Measurements from ENCODE around the gene PRXL2C. TPM values are rescaled to one million over a fixed set of nuclear protein-coding genes. Genes with fewer than 3 reads are reported as not detected.

PRXL2C gene
- total and polyA plus RNA-seq, 9 of the 15 experiments (the other 6 are each of a cell fraction or from before 2014, with no cell fraction given): 3.6 to 15.3 (median 10.6) TPM

DNA sequence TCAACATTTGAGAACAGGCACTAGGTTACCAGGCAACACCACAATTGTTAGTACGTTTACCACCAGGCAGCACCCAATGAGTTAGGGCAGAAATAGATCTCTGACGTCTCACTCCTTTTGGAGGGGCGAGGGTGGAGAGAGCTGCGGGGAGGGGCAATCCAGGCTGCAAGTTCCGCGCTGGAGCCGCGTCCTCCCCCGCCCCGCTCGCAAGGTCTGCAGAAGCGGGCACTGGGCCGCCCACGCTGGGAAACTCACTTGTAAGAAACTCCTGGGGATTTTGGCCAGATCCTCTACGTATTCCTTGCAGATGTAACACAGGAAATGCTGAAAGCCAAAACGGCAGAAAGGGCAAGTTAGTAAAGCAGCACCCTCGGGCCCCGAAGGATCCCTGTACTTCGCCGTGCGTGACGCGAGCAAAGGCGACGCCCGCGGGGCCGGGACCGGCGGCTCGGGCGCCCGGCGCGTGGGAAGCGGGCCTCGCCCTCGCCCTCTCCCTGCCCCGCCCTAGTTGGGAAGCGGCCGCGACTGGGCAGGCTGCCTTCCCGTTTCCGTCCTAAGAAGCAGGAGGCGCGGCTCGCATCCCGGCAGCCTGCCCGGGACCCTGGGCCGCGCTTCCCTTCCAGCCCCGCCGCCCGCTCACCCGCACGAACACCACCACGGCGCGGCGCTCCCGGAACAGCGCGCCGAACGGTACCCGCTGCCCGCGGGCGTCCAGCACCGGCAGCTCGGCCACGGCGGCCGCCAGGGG, 493 bp downstream of the PRXL2C start (continued):
- TF ChIP-seq, protein P1, sequence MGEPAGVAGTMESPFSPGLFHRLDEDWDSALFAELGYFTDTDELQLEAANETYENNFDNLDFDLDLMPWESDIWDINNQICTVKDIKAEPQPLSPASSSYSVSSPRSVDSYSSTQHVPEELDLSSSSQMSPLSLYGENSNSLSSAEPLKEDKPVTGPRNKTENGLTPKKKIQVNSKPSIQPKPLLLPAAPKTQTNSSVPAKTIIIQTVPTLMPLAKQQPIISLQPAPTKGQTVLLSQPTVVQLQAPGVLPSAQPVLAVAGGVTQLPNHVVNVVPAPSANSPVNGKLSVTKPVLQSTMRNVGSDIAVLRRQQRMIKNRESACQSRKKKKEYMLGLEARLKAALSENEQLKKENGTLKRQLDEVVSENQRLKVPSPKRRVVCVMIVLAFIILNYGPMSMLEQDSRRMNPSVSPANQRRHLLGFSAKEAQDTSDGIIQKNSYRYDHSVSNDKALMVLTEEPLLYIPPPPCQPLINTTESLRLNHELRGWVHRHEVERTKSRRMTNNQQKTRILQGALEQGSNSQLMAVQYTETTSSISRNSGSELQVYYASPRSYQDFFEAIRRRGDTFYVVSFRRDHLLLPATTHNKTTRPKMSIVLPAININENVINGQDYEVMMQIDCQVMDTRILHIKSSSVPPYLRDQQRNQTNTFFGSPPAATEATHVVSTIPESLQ (CRISPR knock-in tag; IDR thresholded peaks at IDR 0.05): 0 out of 2 replicates have a peak, but pooled peaks have one; percentile 50
- no peak for TF ChIP-seq ZNF79 (CRISPR knock-in tag; IDR thresholded peaks at IDR 0.05; ENCODE audit: low read depth)
- TF ChIP-seq CBX1 (IDR thresholded peaks at IDR 0.05; ENCODE audit: low read depth): peak; percentile 28; the same call in 1 of the 2 replicates
- no peak for TF ChIP-seq BHLHE40 (IDR thresholded peaks at IDR 0.05; ENCODE audit: low read length)
- peak; percentile 70 for TF ChIP-seq L3MBTL2 (IDR thresholded peaks at IDR 0.05)
- peak; percentile 86 for TF ChIP-seq CTBP1 (IDR thresholded peaks at IDR 0.05; ENCODE audit: borderline replicate concordance)
- TF ChIP-seq, protein P2, sequence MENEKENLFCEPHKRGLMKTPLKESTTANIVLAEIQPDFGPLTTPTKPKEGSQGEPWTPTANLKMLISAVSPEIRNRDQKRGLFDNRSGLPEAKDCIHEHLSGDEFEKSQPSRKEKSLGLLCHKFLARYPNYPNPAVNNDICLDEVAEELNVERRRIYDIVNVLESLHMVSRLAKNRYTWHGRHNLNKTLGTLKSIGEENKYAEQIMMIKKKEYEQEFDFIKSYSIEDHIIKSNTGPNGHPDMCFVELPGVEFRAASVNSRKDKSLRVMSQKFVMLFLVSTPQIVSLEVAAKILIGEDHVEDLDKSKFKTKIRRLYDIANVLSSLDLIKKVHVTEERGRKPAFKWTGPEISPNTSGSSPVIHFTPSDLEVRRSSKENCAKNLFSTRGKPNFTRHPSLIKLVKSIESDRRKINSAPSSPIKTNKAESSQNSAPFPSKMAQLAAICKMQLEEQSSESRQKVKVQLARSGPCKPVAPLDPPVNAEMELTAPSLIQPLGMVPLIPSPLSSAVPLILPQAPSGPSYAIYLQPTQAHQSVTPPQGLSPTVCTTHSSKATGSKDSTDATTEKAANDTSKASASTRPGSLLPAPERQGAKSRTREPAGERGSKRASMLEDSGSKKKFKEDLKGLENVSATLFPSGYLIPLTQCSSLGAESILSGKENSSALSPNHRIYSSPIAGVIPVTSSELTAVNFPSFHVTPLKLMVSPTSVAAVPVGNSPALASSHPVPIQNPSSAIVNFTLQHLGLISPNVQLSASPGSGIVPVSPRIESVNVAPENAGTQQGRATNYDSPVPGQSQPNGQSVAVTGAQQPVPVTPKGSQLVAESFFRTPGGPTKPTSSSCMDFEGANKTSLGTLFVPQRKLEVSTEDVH (IDR thresholded peaks at IDR 0.05; ENCODE audit: low read depth, partially characterized antibody): no peak
- TF ChIP-seq, protein P3, sequence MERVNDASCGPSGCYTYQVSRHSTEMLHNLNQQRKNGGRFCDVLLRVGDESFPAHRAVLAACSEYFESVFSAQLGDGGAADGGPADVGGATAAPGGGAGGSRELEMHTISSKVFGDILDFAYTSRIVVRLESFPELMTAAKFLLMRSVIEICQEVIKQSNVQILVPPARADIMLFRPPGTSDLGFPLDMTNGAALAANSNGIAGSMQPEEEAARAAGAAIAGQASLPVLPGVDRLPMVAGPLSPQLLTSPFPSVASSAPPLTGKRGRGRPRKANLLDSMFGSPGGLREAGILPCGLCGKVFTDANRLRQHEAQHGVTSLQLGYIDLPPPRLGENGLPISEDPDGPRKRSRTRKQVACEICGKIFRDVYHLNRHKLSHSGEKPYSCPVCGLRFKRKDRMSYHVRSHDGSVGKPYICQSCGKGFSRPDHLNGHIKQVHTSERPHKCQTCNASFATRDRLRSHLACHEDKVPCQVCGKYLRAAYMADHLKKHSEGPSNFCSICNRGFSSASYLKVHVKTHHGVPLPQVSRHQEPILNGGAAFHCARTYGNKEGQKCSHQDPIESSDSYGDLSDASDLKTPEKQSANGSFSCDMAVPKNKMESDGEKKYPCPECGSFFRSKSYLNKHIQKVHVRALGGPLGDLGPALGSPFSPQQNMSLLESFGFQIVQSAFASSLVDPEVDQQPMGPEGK (CRISPR knock-in tag; IDR thresholded peaks at IDR 0.05; ENCODE audit: borderline replicate concordance): no peak
- TF ChIP-seq, protein P4, sequence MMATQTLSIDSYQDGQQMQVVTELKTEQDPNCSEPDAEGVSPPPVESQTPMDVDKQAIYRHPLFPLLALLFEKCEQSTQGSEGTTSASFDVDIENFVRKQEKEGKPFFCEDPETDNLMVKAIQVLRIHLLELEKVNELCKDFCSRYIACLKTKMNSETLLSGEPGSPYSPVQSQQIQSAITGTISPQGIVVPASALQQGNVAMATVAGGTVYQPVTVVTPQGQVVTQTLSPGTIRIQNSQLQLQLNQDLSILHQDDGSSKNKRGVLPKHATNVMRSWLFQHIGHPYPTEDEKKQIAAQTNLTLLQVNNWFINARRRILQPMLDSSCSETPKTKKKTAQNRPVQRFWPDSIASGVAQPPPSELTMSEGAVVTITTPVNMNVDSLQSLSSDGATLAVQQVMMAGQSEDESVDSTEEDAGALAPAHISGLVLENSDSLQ (IDR thresholded peaks at IDR 0.05): no peak
- TF ChIP-seq, protein P5, sequence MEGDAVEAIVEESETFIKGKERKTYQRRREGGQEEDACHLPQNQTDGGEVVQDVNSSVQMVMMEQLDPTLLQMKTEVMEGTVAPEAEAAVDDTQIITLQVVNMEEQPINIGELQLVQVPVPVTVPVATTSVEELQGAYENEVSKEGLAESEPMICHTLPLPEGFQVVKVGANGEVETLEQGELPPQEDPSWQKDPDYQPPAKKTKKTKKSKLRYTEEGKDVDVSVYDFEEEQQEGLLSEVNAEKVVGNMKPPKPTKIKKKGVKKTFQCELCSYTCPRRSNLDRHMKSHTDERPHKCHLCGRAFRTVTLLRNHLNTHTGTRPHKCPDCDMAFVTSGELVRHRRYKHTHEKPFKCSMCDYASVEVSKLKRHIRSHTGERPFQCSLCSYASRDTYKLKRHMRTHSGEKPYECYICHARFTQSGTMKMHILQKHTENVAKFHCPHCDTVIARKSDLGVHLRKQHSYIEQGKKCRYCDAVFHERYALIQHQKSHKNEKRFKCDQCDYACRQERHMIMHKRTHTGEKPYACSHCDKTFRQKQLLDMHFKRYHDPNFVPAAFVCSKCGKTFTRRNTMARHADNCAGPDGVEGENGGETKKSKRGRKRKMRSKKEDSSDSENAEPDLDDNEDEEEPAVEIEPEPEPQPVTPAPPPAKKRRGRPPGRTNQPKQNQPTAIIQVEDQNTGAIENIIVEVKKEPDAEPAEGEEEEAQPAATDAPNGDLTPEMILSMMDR (IDR thresholded peaks at IDR 0.05 in 2 of 3, conservative IDR thresholded peaks at IDR 0.05 in 1 of 3; ENCODE audit: insufficient read depth in 2 of 3, low read depth in 1 of 3, low read length in 3 of 3): peak in 2 of 3 experiments; percentile 24 to 32; a peak in 3 of 6 replicates
- no peak for TF ChIP-seq DPF2 (IDR thresholded peaks at IDR 0.05)
- no peak for TF ChIP-seq HNRNPUL1 (IDR thresholded peaks at IDR 0.05; ENCODE audit: low read length)
- no peak for TF ChIP-seq MCM5 (IDR thresholded peaks at IDR 0.05; ENCODE audit: low read depth)
- no peak for TF ChIP-seq NCOA2 (IDR thresholded peaks at IDR 0.05; ENCODE audit: partially characterized antibody in 2 of 2)
- TF ChIP-seq, protein P6, sequence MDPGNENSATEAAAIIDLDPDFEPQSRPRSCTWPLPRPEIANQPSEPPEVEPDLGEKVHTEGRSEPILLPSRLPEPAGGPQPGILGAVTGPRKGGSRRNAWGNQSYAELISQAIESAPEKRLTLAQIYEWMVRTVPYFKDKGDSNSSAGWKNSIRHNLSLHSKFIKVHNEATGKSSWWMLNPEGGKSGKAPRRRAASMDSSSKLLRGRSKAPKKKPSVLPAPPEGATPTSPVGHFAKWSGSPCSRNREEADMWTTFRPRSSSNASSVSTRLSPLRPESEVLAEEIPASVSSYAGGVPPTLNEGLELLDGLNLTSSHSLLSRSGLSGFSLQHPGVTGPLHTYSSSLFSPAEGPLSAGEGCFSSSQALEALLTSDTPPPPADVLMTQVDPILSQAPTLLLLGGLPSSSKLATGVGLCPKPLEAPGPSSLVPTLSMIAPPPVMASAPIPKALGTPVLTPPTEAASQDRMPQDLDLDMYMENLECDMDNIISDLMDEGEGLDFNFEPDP (CRISPR knock-in tag; IDR thresholded peaks at IDR 0.05): no peak
- TF ChIP-seq ZNF644 (tag; IDR thresholded peaks at IDR 0.05; ENCODE audit: low read depth): peak; percentile 53; the same call in 1 of the 2 replicates
